PFSK-1 (cell line): ENCODE data around the gene SEPSECS. TPM values are rescaled to one million over a fixed set of nuclear protein-coding genes. Genes with fewer than 3 reads are reported as not detected.

Experiments used
- FOXP2 ChIP-seq: optimal IDR thresholded peaks from 2 replicates; pipeline ENCODE3; 2011; ENCODE audit warnings: borderline replicate concordance, control low read depth, inconsistent platforms; ENCODE audit not compliant: insufficient read depth; ENCODE audit errors: extremely low read length, extremely low read depth
- POLR2AphosphoS5 ChIP-seq: IDR thresholded peaks from 2 replicates; pipeline ENCODE4 v1.6.1; 2012; ENCODE audit warnings: low read depth, mild to moderate bottlenecking, control low read depth, low read length, moderate library complexity
- REST ChIP-seq, 2 experiments: IDR thresholded peaks; 2 replicates each; pipeline versions ENCODE4 v1.6.1 to v1.8.0; 2011 to 2012; ENCODE audit warnings: low read depth in 2 of 2, low read length in 2 of 2, control low read depth in 1 of 2, inconsistent platforms in 1 of 2, mild to moderate bottlenecking in 1 of 2, moderate library complexity in 1 of 2; ENCODE audit not compliant: insufficient read depth in 1 of 2
- SIN3A ChIP-seq: IDR thresholded peaks from 2 replicates; pipeline ENCODE4 v1.6.1; 2012; ENCODE audit warnings: mild to moderate bottlenecking, low read length, moderate library complexity, borderline replicate concordance; ENCODE audit not compliant: insufficient read depth
- TAF1 ChIP-seq: IDR thresholded peaks from 2 replicates; pipeline ENCODE4 v1.6.1; 2012; ENCODE audit warnings: low read length, control low read depth, borderline replicate concordance; ENCODE audit not compliant: insufficient read depth
- polyA plus RNA-seq: library from polyadenylated mRNA; unstranded; fragments of >200 nt; gene quantifications from one replicate; pipeline ENCODE4 v1.2.1, GENCODE V29; 2012; ENCODE audit warnings: low read depth, missing spikeins; ENCODE audit not compliant: insufficient read length

SEPSECS gene
- 1.4 TPM for polyA plus RNA-seq

DNA sequence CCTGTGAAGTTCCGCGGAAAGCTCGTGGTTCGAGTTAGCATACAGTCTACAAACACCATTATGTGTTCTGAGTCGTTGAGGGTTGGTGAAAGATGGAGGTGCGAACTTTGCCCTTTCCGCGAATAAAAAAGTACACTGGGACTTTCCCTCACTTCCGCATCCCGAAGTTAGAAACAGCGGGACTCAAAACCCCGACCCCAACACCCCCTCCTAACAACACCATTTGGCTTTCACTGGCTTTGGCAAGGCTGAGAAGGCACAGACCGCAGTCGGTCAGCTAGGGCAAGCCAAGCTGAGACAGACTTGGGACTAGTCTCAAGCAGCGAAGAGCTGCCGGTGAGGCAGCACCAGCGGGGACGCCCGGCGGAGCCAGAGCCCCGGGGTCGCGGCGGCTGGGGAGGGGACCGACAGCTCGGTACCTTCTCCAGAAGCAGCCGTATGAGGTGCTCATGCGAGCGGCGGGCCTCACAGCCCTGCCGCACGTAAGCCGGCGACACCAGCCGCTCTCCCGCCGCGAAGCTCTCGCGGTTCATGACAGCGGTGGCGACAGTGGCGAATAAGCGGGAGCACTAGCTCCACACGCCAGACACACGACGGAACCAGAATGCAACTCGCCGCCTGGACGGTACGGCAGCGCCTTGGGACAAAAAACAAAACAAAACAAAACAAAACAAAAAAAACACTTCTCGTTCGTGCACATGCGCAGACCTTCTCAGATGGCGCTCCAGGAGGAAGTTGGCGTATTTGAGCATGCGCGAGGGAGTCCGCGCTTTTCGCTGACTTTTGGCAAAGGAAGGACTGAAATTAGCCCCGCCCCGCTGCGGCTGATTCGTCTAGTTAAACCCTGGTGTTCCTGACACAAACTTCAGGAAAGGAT lies at the start of gene SEPSECS:
Gene SEPSECS, minus strand, starts transcription at position 613 of the 877 bp plus-strand sequence. Its CDS starts 80 bp downstream, at position 533.
- TF ChIP-seq TAF1 = peak; percentile 58; the same call in 1 of the 2 replicates
- 0 out of 2 replicates have a peak, but pooled peaks have one; percentile 15 for TF ChIP-seq SIN3A
- TF ChIP-seq REST (IDR thresholded peaks at IDR 0.05; ENCODE audit: insufficient read depth in 1 of 2, low read depth in 2 of 2, low read length in 2 of 2) = peak in 1 of 2 experiments; percentile 47; a peak in 1 of 4 replicates
- TF ChIP-seq POLR2AphosphoS5 = peak; percentile 79
- TF ChIP-seq FOXP2 = peak; percentile 91

DNA sequence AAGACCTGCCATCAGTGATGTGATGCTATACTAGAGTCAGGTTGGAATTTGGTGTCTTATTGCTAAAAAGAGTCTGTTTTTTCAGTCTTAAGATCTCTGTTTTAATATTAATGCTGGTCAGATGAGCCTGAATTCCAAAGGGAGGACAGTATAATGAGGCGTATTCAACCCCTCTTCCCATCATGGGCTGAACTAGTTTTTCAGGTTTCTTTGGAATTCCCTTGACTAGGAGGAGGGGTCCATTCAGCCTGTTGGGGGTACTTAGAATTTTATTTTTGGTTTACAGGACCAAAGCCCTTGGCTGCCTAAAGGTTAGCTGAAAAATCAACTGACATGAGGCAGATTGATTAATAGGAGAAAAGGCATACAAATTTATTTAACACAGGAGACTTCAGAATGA lies 49.5 kb upstream of the SEPSECS start:
- TF ChIP-seq TAF1 = no peak
- no peak for TF ChIP-seq POLR2AphosphoS5
- TF ChIP-seq REST (IDR thresholded peaks at IDR 0.05; ENCODE audit: insufficient read depth in 1 of 2, low read depth in 2 of 2, low read length in 2 of 2) = no peak
- no peak for TF ChIP-seq SIN3A
- no peak for TF ChIP-seq FOXP2

DNA sequence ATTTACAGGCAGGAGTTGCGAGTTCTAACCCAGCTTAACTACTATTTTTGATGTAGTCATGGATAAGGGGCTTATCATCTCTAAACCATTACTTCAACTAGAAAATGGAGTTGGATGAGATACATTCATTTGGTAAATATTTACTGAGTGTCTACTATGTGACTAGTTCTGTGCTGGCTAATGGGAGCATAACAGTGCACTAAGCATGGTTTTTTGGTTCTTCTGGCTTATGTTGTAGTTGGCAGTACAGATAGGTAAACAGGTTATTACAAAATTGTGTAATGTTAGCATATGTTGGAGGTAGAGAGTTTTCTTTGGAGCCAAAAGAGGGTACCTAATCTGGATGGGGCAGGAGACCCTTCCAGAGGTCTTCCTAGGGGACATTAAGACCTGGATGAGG lies 47.7 kb upstream of the SEPSECS start:
- no peak for TF ChIP-seq TAF1
- TF ChIP-seq FOXP2 = no peak
- TF ChIP-seq POLR2AphosphoS5 = no peak
- no peak for TF ChIP-seq REST (IDR thresholded peaks at IDR 0.05; ENCODE audit: insufficient read depth in 1 of 2, low read depth in 2 of 2, low read length in 2 of 2)
- TF ChIP-seq SIN3A = no peak

DNA sequence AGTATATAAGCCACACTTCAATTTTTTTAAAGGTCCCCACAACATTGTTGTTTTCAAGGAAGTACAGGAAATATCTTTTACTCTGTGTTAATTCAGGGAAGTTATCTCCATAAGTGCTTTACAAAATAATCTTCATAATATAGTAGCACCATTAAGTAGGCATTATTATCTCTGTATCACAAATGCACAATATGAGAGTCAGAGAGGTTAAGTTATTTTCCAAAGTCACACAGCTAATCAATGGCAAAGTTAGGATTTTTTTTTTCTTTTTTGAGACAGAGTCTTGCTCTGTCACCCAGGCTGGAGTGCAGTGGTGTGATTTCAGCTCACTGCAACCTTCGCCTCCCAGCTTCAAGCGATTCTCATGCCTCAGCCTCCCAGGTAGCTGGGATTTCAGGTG lies 38.5 kb upstream of the SEPSECS start:
- TF ChIP-seq TAF1 (no peak), SIN3A (no peak), FOXP2 (no peak), POLR2AphosphoS5 (no peak), REST (IDR thresholded peaks at IDR 0.05; ENCODE audit: insufficient read depth in 1 of 2, low read depth in 2 of 2, low read length in 2 of 2) (no peak)
